Spleen (tissue), 11 donors: ENCODE measurements around the gene TTYH1. TPM values are rescaled to one million over a fixed set of nuclear protein-coding genes. Genes with fewer than 3 reads are reported as not detected.

ENCODE experiments used
- DNase-seq: peaks from one replicate; pipeline ENCODE4 v3.0.0-alpha.2; 2020
- H3K27ac ChIP-seq, 8 donors: fragments of 200-600 bp; sonication (generic) in 7 of 8; 1 replicate in 4 of 8; 2 replicates in 4 of 8; pipeline versions ENCODE4 v1.5.0 to v1.8.0; 2016 to 2021; ENCODE audit warnings: inconsistent platforms in 4 of 8, mild to moderate bottlenecking in 4 of 8, moderate library complexity in 1 of 8
- H3K27me3 ChIP-seq, 7 donors: fragments of 200-600 bp; sonication (generic) in 6 of 7; replicated peaks in 1 of 7; 1 replicate in 4 of 7; 2 replicates in 3 of 7; pipeline versions ENCODE4 v1.5.0 to v1.8.0; 2016 to 2021; ENCODE audit warnings: inconsistent platforms in 3 of 7, mild to moderate bottlenecking in 1 of 7
- H3K36me3 ChIP-seq, 6 donors: fragments of 200-600 bp; sonication (generic) in 5 of 6; 1 replicate in 4 of 6; 2 replicates in 2 of 6; pipeline versions ENCODE4 v1.5.0 to v1.8.0; 2016 to 2021; ENCODE audit warnings: inconsistent platforms in 2 of 6
- H3K4me1 ChIP-seq, 6 donors: fragments of 200-600 bp; sonication (generic) in 5 of 6; 1 replicate in 3 of 6; 2 replicates in 3 of 6; pipeline versions ENCODE4 v1.5.0 to v1.8.0; 2016 to 2021; ENCODE audit warnings: inconsistent platforms in 3 of 6
- H3K4me3 ChIP-seq, 8 donors: fragments of 200-600 bp; sonication (generic) in 7 of 8; 1 replicate in 4 of 8; 2 replicates in 4 of 8; pipeline versions ENCODE4 v1.5.0 to v1.8.0; 2016 to 2021; ENCODE audit warnings: inconsistent platforms in 4 of 8, mild to moderate bottlenecking in 4 of 8, moderate library complexity in 2 of 8
- H3K9me3 ChIP-seq, 8 donors: fragments of 200-600 bp; sonication (generic) in 7 of 8; 1 replicate in 4 of 8; 2 replicates in 4 of 8; pipeline versions ENCODE4 v1.5.0 to v1.8.0; 2016 to 2021; ENCODE audit warnings: inconsistent platforms in 4 of 8
- POLR2A ChIP-seq, 3 donors: fragments of 450-650 bp; IDR thresholded peaks; one replicate each; pipeline ENCODE4 v1.5.1; 2017; ENCODE audit warnings: antibody characterized with exemption in 3 of 3, mild to moderate bottlenecking in 1 of 3
- POLR2AphosphoS5 ChIP-seq, 3 donors: sonication (generic); formaldehyde crosslinking; IDR thresholded peaks; one replicate each; pipeline ENCODE4 v1.5.1; 2017; ENCODE audit warnings: antibody characterized with exemption in 3 of 3
- WGBS, 5 donors: extraction: QIAGEN DNeasy Blood & Tissue Kit in 3 of 5; methylation state at CpG; one replicate each; pipeline versions ENCODE4 v1.1.5 to v1.1.7; 2013 to 2018; 5-methylcytosine and 5-hydroxymethylcytosine counted together
- intact Hi-C: fragments of 100-400 bp; cut with DNase I; formaldehyde crosslinking; loops from one replicate; pipeline ENCODE4 v1.15.0; 2023; ENCODE audit warnings: low total_unique reads
- polyA plus RNA-seq, 3 donors: library from polyadenylated mRNA; stranded (reverse); fragments of 200-250 nt; gene quantifications; one replicate each; pipeline ENCODE4 v1.2.1, GENCODE V29; 2013
- total RNA-seq, 7 donors: library from RNA; depleted of rRNA in 3 of 7; stranded (reverse); fragments of >200 nt in 3 of 7; fragmentation: NEBNext Ultra II Directional in 4 of 7; extraction: Animal tissue kit (Norgen Biotek cat#: 25700) in 4 of 7; gene quantifications; one replicate each; pipeline versions ENCODE4 v1.1.0 to v1.2.1, GENCODE V29; 2016 to 2021
- TF ChIP-seq, protein P1 (sequence below), 11 experiments: fragments of 200-600 bp in 7 of 11; fragments of 450-650 bp in 4 of 11; sonication (generic) in 4 of 11; IDR thresholded peaks in 8 of 11; conservative IDR thresholded peaks in 3 of 11; 1 replicate in 7 of 11; 2 replicates in 4 of 11; pipeline versions ENCODE4 v1.4.0 to v1.8.0; 2016 to 2021; ENCODE audit warnings: antibody characterized with exemption in 11 of 11, inconsistent platforms in 4 of 11, mild to moderate bottlenecking in 1 of 11
- donor health status: healthy with polysubstance abuse.
- donor health status: DM: no; HTN: no; CAD: no; lungs with moderate emphysema.
- donor health status: DM: no; HTN: no; CAD: no.
- donor health status: Bipolar disorder and iron deficiency.
- donor health status: healthy.
- donor health status: DM: no; HTN: no; CAD: no.
- donor health status: DM: yes; HTN: yes; CAD: no.

TTYH1 gene
- total and polyA plus RNA-seq, 10 donors: 0.97 to 3.5 (median 1.2) TPM

DNA sequence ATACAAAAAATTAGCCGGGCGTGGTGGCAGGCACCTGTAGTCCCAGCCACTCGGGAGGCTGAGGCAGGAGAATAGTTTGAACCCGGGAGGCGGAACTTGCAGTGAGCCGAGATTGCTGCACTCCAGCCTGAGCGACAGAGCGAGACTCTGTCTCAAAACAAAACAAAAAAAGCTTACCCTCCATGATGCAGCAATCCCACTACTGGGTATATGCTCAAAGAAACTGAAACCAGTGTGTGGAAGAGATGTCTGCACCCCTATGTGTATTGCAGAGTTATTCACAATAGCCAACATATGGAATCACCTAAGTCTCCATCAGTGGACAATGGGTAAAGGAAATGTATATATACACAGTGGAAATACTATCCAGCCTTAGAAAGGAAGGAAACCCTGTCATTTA lies 19.6 kb upstream of the TTYH1 start:
- Histone ChIP-seq H3K27ac (no peak overlapping the region), H3K36me3 (no peaks in the 10 kb centered on the region), H3K4me3 (no peak overlapping the region), H3K27me3 (peaks cover 0 to 66% (median 5%) of the 10 kb centered on the region in 7 donors), H3K4me1 (peaks cover 0 to 12% (median 6%) of the 10 kb centered on the region in 6 donors), H3K9me3 (no peaks in the 10 kb centered on the region)
- intact Hi-C loops: no loop called here
- TF ChIP-seq POLR2AphosphoS5 (IDR thresholded peaks at IDR 0.05): no peak
- TF ChIP-seq, protein P1, sequence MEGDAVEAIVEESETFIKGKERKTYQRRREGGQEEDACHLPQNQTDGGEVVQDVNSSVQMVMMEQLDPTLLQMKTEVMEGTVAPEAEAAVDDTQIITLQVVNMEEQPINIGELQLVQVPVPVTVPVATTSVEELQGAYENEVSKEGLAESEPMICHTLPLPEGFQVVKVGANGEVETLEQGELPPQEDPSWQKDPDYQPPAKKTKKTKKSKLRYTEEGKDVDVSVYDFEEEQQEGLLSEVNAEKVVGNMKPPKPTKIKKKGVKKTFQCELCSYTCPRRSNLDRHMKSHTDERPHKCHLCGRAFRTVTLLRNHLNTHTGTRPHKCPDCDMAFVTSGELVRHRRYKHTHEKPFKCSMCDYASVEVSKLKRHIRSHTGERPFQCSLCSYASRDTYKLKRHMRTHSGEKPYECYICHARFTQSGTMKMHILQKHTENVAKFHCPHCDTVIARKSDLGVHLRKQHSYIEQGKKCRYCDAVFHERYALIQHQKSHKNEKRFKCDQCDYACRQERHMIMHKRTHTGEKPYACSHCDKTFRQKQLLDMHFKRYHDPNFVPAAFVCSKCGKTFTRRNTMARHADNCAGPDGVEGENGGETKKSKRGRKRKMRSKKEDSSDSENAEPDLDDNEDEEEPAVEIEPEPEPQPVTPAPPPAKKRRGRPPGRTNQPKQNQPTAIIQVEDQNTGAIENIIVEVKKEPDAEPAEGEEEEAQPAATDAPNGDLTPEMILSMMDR (IDR thresholded peaks at IDR 0.05 in 8 of 11, conservative IDR thresholded peaks at IDR 0.05 in 3 of 11): no peak
- no peak for TF ChIP-seq POLR2A (IDR thresholded peaks at IDR 0.05)
- DNase-seq: no peak
- 68 to 79% (median 74%) methylated on average over 8 of the region's 8 CpGs for WGBS, 5 donors

DNA sequence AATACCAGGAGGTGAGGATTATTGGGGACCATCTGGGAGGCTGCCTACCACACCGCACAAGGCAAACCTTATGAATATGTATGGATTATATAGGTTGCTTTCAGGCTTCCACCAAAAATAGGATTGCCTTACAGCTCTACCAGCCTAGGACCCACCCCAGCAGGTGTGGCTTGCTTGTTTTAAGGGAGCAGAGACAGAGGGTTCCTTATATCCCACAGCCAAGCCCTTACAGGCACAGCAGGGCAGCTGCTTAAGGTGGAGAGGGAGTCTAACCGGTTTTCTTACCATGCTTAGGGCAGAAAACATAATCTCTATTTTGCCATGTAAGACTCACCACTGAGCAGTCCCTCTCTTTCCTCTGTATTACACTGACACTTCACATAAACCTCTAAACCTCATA lies 16.1 kb upstream of the TTYH1 start:
- TF ChIP-seq, protein P1 (IDR thresholded peaks at IDR 0.05 in 8 of 11, conservative IDR thresholded peaks at IDR 0.05 in 3 of 11): no peak
- no peak for TF ChIP-seq POLR2AphosphoS5 (IDR thresholded peaks at IDR 0.05)
- no peak for TF ChIP-seq POLR2A (IDR thresholded peaks at IDR 0.05)
- Histone ChIP-seq H3K36me3 (no peaks in the 10 kb centered on the region), H3K4me1 (peaks cover 0 to 1% (median 0%) of the 10 kb centered on the region in 6 donors), H3K27me3 (peaks cover 0 to 45% (median 0%) of the 10 kb centered on the region in 7 donors), H3K4me3 (no peak overlapping the region), H3K27ac (no peak overlapping the region), H3K9me3 (no peaks in the 10 kb centered on the region)
- WGBS, 5 donors: 65 to 89% (median 77%) methylated on average over 2 of the region's 2 CpGs
- intact Hi-C loops: no loop called here
- DNase-seq: no peak

DNA sequence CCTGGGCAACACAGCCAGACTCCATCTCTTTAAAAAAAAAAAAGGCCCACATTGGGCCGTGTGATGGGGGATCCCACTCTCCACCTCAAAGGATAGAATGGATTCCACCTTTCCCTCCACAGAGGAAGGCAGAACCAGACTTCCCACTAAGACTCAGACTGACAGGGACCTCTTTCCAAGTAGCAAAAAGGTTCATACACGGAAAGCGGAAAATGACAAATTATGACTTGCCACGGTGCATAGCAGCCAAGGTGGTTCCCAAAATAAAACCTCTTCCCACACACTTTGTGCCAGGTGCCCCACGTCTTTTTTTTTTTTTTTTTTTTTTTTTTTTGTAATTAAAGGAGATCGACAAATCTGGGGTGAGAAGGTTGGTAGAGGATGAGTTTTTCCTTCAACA lies 14.4 kb upstream of the TTYH1 start:
- H3K9me3 ChIP-seq: no peaks in the 10 kb centered on the region
- intact Hi-C loops: no loop called here
- DNase-seq: no peak
- H3K27ac ChIP-seq: no peak overlapping the region
- TF ChIP-seq POLR2A (IDR thresholded peaks at IDR 0.05): no peak
- TF ChIP-seq POLR2AphosphoS5 (IDR thresholded peaks at IDR 0.05): no peak
- TF ChIP-seq, protein P1 (IDR thresholded peaks at IDR 0.05 in 8 of 11, conservative IDR thresholded peaks at IDR 0.05 in 3 of 11): no peak
- no peaks in the 10 kb centered on the region for H3K36me3 ChIP-seq
- 67 to 86% (median 84%) methylated on average over 6 of the region's 6 CpGs for WGBS, 5 donors
- no peaks in the 10 kb centered on the region for H3K4me1 ChIP-seq
- no peak overlapping the region for H3K4me3 ChIP-seq
- peaks cover 0 to 31% (median 0%) of the 10 kb centered on the region in 7 donors for H3K27me3 ChIP-seq

DNA sequence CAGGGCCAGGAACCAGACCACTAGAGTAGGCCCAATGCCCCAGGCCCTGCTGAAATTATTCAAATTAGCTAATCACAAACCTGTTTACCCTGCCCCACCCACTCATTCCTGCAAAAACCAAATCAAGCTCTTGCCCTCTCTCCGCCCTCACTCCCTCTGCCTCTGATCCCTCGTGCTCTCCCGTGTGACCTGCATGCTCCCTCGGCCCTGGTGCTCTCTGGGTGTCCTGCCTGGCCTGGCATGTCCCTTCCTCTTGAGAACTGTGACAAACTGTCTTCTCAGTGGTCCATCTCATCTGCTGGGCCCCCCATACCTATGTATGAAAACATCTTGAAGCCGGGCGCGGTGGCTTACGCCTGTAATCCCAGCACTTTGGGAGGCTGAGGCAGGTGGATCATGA lies 12.2 kb upstream of the TTYH1 start:
- intact Hi-C loops: no loop called here
- Histone ChIP-seq H3K4me1 (no peaks in the 10 kb centered on the region), H3K9me3 (no peaks in the 10 kb centered on the region), H3K27me3 (peaks cover 0 to 22% (median 0%) of the 10 kb centered on the region in 7 donors), H3K27ac (no peak overlapping the region), H3K4me3 (no peak overlapping the region), H3K36me3 (no peaks in the 10 kb centered on the region)
- 82 to 94% (median 87%) methylated on average over 8 of the region's 8 CpGs for WGBS, 5 donors
- DNase-seq: no peak
- TF ChIP-seq, protein P1 (IDR thresholded peaks at IDR 0.05 in 8 of 11, conservative IDR thresholded peaks at IDR 0.05 in 3 of 11): no peak
- TF ChIP-seq POLR2A (IDR thresholded peaks at IDR 0.05): no peak
- TF ChIP-seq POLR2AphosphoS5 (IDR thresholded peaks at IDR 0.05): no peak
